ENCODE measurements around the gene STH.

DNA sequence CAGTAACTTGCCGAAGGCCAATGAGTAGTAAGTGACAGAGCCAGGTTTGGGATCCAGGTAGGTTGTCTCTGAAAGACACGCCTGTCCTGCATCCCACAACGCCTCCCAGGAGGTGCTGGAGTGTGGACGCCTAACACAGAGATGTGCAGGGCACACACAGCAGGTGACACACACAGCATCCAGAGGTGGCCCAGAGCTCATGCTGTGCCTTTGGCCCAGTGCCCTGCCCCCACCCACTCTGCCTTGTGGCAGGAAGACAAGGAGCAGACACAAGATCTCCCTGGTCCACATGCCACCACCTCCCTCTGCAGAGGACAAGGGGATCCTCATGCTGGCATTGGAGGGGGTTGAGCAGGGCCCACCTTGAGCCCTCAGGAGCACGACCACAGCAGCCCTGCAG, 14.7 kb upstream of the STH start:
- TF ChIP-seq, protein P1, sequence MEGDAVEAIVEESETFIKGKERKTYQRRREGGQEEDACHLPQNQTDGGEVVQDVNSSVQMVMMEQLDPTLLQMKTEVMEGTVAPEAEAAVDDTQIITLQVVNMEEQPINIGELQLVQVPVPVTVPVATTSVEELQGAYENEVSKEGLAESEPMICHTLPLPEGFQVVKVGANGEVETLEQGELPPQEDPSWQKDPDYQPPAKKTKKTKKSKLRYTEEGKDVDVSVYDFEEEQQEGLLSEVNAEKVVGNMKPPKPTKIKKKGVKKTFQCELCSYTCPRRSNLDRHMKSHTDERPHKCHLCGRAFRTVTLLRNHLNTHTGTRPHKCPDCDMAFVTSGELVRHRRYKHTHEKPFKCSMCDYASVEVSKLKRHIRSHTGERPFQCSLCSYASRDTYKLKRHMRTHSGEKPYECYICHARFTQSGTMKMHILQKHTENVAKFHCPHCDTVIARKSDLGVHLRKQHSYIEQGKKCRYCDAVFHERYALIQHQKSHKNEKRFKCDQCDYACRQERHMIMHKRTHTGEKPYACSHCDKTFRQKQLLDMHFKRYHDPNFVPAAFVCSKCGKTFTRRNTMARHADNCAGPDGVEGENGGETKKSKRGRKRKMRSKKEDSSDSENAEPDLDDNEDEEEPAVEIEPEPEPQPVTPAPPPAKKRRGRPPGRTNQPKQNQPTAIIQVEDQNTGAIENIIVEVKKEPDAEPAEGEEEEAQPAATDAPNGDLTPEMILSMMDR (IDR thresholded peaks at IDR 0.05; ENCODE audit: low read length), result no peak
- no peak for TF ChIP-seq EZH2 (IDR thresholded peaks at IDR 0.05; ENCODE audit: borderline replicate concordance, low read length)

All from OCI-LY1 (cell line).